DND-41 (cell line): ENCODE measurements around the gene FAM187B.
"Not testable (repeated sequence)": the region's sequence is repeated elsewhere in the genome, so short reads cannot be mapped to it uniquely, and the experiment has no call there.

ENCODE experiments used
- ATAC-seq: fragments of 200-7000 bp; cut with Tn5 transposase; 3 replicates; pipeline ENCODE4 v1.9.1; 2021; ENCODE audit warnings: low read depth; ENCODE audit not compliant: insufficient read depth
- DNase-seq: peaks from one replicate; pipeline ENCODE4 v3.0.0-alpha.2; 2020
- H2AFZ ChIP-seq: 2 replicates; pipeline ENCODE4 v1.6.0; 2012; ENCODE audit warnings: low read depth, low read length
- H3K27ac ChIP-seq: 2 replicates; pipeline ENCODE4 v1.5.1; 2012; ENCODE audit warnings: low read length, inconsistent platforms
- H3K27me3 ChIP-seq: fragments of 200-600 bp; sonication (generic); 2 replicates; pipeline ENCODE4 v1.6.0; 2012; ENCODE audit warnings: low read length, mild to moderate bottlenecking, inconsistent platforms; ENCODE audit not compliant: insufficient read depth, poor library complexity
- H3K36me3 ChIP-seq: 2 replicates; pipeline ENCODE4 v1.5.1; 2012; ENCODE audit warnings: low read length, inconsistent platforms; ENCODE audit not compliant: insufficient read depth
- H3K4me1 ChIP-seq: 2 replicates; pipeline ENCODE4 v1.5.1; 2012; ENCODE audit warnings: mild to moderate bottlenecking, low read length; ENCODE audit not compliant: insufficient read depth
- H3K4me2 ChIP-seq: 2 replicates; pipeline ENCODE4 v1.6.0; 2012; ENCODE audit warnings: mild to moderate bottlenecking, moderate library complexity, low read length, inconsistent platforms; ENCODE audit not compliant: insufficient read depth
- H3K4me3 ChIP-seq, 2 experiments: fragments of 200-600 bp in 1 of 2; shearing (Covaris generic) in 1 of 2; 2 replicates each; pipeline ENCODE4 v1.5.1; 2012 to 2016; ENCODE audit warnings: inconsistent platforms in 2 of 2, low read length in 2 of 2, mild to moderate bottlenecking in 2 of 2, low read depth in 1 of 2, moderate library complexity in 1 of 2
- H3K79me2 ChIP-seq: 2 replicates; pipeline ENCODE4 v1.6.0; 2012; ENCODE audit warnings: low read length, inconsistent platforms; ENCODE audit not compliant: insufficient read depth
- H3K9ac ChIP-seq: 2 replicates; pipeline ENCODE4 v1.6.0; 2012; ENCODE audit warnings: low read depth, mild to moderate bottlenecking, inconsistent platforms, low read length, moderate library complexity
- H3K9me3 ChIP-seq: 2 replicates; pipeline ENCODE4 v1.5.1; 2012; ENCODE audit warnings: low read length, moderate library complexity, mild to moderate bottlenecking, inconsistent platforms; ENCODE audit not compliant: insufficient read depth, severe bottlenecking
- H4K20me1 ChIP-seq: 2 replicates; pipeline ENCODE4 v1.6.0; 2012; ENCODE audit warnings: low read length; ENCODE audit not compliant: insufficient read depth
- CTCF ChIP-seq: IDR thresholded peaks from 2 replicates; pipeline ENCODE4 v1.5.1; 2012; ENCODE audit warnings: borderline replicate concordance, low read length, moderate library complexity, mild to moderate bottlenecking; ENCODE audit not compliant: poor library complexity, severe bottlenecking; ENCODE audit errors: extremely low read depth
- EZH2 ChIP-seq: IDR thresholded peaks from 3 replicates; pipeline ENCODE4 v1.6.1; 2012; ENCODE audit warnings: borderline replicate concordance, low read depth, mild to moderate bottlenecking, moderate library complexity, low read length, inconsistent platforms; ENCODE audit not compliant: severe bottlenecking

FAM187B gene

GRCh38 chr19:35202722-35203688, 25.5 kb downstream of the FAM187B start:
- H3K9me3 ChIP-seq: no peaks in the 10 kb centered on the region
- H3K27ac ChIP-seq: no peak overlapping the region
- H3K27me3 ChIP-seq: peaks cover 3% of the 10 kb centered on the region
- H2AFZ ChIP-seq: no peak overlapping the region
- H4K20me1 ChIP-seq: no peaks in the 10 kb centered on the region
- H3K4me1 ChIP-seq: no peaks in the 10 kb centered on the region
- DNase-seq (no peak), ATAC-seq (no peak)
- H3K4me2 ChIP-seq: no peak overlapping the region
- no peak overlapping the region for H3K4me3 ChIP-seq
- no peaks in the 10 kb centered on the region for H3K79me2 ChIP-seq
- TF ChIP-seq CTCF: no peak
- no peak for TF ChIP-seq EZH2
- H3K9ac ChIP-seq: no peak overlapping the region
- H3K36me3 ChIP-seq: no peaks in the 10 kb centered on the region

GRCh38 chr19:35199481-35199880, 29.1 kb downstream of the FAM187B start:
- H3K4me2 ChIP-seq: no peak overlapping the region
- no peaks in the 10 kb centered on the region for H3K9me3 ChIP-seq
- no peak for DNase-seq
- no peak overlapping the region for H3K27ac ChIP-seq
- TF ChIP-seq CTCF (no peak), EZH2 (no peak)
- peaks cover 3% of the 10 kb centered on the region for H3K27me3 ChIP-seq
- H3K79me2 ChIP-seq: no peaks in the 10 kb centered on the region
- H3K4me1 ChIP-seq: no peaks in the 10 kb centered on the region
- no peak overlapping the region for H2AFZ ChIP-seq
- H3K9ac ChIP-seq: no peak overlapping the region
- H3K4me3 ChIP-seq: no peak overlapping the region
- ATAC-seq: no peak
- no peaks in the 10 kb centered on the region for H4K20me1 ChIP-seq
- H3K36me3 ChIP-seq: no peaks in the 10 kb centered on the region

GRCh38 chr19:35196861-35197260, 31.7 kb downstream of the FAM187B start:
- H3K4me3 ChIP-seq, H3K27me3 ChIP-seq, ATAC-seq, H4K20me1 ChIP-seq, H2AFZ ChIP-seq, H3K4me2 ChIP-seq, DNase-seq, H3K9ac ChIP-seq, H3K79me2 ChIP-seq, H3K27ac ChIP-seq, H3K36me3 ChIP-seq, H3K4me1 ChIP-seq, H3K9me3 ChIP-seq: not testable (repeated sequence)

GRCh38 chr19:35195830-35196229, 32.7 kb downstream of the FAM187B start:
- H3K36me3 ChIP-seq: no peaks in the 10 kb centered on the region
- no peaks in the 10 kb centered on the region for H3K79me2 ChIP-seq
- no peaks in the 10 kb centered on the region for H4K20me1 ChIP-seq
- ATAC-seq (no peak), DNase-seq (no peak)
- H3K4me2 ChIP-seq: no peak overlapping the region
- H2AFZ ChIP-seq: no peak overlapping the region
- no peak overlapping the region for H3K4me3 ChIP-seq
- H3K4me1 ChIP-seq: no peaks in the 10 kb centered on the region
- no peak overlapping the region for H3K9ac ChIP-seq
- H3K9me3 ChIP-seq: no peaks in the 10 kb centered on the region
- peaks cover 3% of the 10 kb centered on the region for H3K27me3 ChIP-seq
- no peak overlapping the region for H3K27ac ChIP-seq
- TF ChIP-seq CTCF: no peak
- no peak for TF ChIP-seq EZH2
